A673 (cell line): ENCODE data around the gene YTHDC1. TPM values are rescaled to one million over a fixed set of nuclear protein-coding genes. Genes with fewer than 3 reads are reported as not detected.

Source experiments
- BruUV-seq: library from RNA; stranded (reverse); fragments of 400-500 nt; replicated peaks from 2 replicates; lab custom pipeline; 2021; lab: Mats Ljungman, UMichigan
- CTCF ChIA-PET: fragments of 300-600 bp; sonication (Branson Sonifier 250); formaldehyde crosslinking; loops from one replicate; lab custom pipeline; 2022; ENCODE audit warnings: antibody characterized with exemption; lab: Charles Lee
- POLR2A ChIA-PET: fragments of 300-600 bp; sonication (Branson Sonifier 250); formaldehyde crosslinking; loops from one replicate; lab custom pipeline; 2022; ENCODE audit warnings: antibody characterized with exemption; ENCODE audit not compliant: low non-redundant PET; lab: Charles Lee
- DNase-seq: peaks from one replicate; pipeline ENCODE4 v3.0.0-alpha.2; 2015; ENCODE audit warnings: low spot score
- H3K27ac ChIP-seq: fragments of 200-600 bp; sonication (generic); 2 replicates; pipeline ENCODE4 v1.5.1; 2016; ENCODE audit warnings: mixed run types, low read depth, mild to moderate bottlenecking, mixed read lengths, antibody characterized with exemption, low read length; ENCODE audit not compliant: poor library complexity, severe bottlenecking
- H3K27me3 ChIP-seq: fragments of 200-600 bp; sonication (generic); replicated peaks from 2 replicates; pipeline ENCODE4 v1.6.1; 2017; ENCODE audit warnings: mixed run types, low read depth, mild to moderate bottlenecking, mixed read lengths, antibody characterized with exemption, low read length; ENCODE audit not compliant: insufficient read depth, poor library complexity
- H3K36me3 ChIP-seq: fragments of 200-600 bp; sonication (generic); 2 replicates; pipeline ENCODE4 v1.6.1; 2016; ENCODE audit warnings: mixed run types, mild to moderate bottlenecking, mixed read lengths, antibody characterized with exemption, low read length; ENCODE audit not compliant: insufficient read depth, poor library complexity, severe bottlenecking
- H3K4me1 ChIP-seq: fragments of 200-600 bp; sonication (generic); 2 replicates; pipeline ENCODE4 v1.6.1; 2017; ENCODE audit warnings: mixed run types, mild to moderate bottlenecking, mixed read lengths, antibody characterized with exemption, low read length; ENCODE audit not compliant: insufficient read depth, poor library complexity, severe bottlenecking
- H3K4me3 ChIP-seq: fragments of 200-600 bp; sonication (generic); 2 replicates; pipeline ENCODE4 v1.5.1; 2016; ENCODE audit warnings: low read depth, mixed run types, mild to moderate bottlenecking, mixed read lengths, low read length; ENCODE audit not compliant: poor library complexity, severe bottlenecking
- H3K9me3 ChIP-seq: fragments of 200-600 bp; sonication (generic); 2 replicates; pipeline ENCODE4 v1.6.1; 2016; ENCODE audit warnings: mixed run types, low read depth, mild to moderate bottlenecking, mixed read lengths, antibody characterized with exemption, low read length; ENCODE audit not compliant: poor library complexity, severe bottlenecking
- EZH2 ChIP-seq: fragments of 200-600 bp; sonication (generic); IDR thresholded peaks from 2 replicates; pipeline ENCODE4 v1.6.1; 2017; ENCODE audit warnings: borderline replicate concordance, low read depth, mild to moderate bottlenecking, mixed read lengths, antibody characterized with exemption, low read length; ENCODE audit not compliant: poor library complexity, severe bottlenecking
- intact Hi-C: fragments of 100-400 bp; cut with micrococcal nuclease; formaldehyde crosslinking; loops from one replicate; pipeline ENCODE4 v1.10.0; 2022; ENCODE audit not compliant: unreplicated experiment
- total RNA-seq: library from RNA; stranded (reverse); gene quantifications from 2 replicates; pipeline ENCODE4 v1.2.3, GENCODE V29; 2021
- TF ChIP-seq, protein P1 (sequence below): fragments of 300-800, 200-600 bp; sonication (generic); conservative IDR thresholded peaks from 2 replicates; pipeline ENCODE4 v1.5.1; 2017; ENCODE audit warnings: low read depth, mild to moderate bottlenecking, antibody characterized with exemption, low read length, moderate library complexity, mixed read lengths

The YTHDC1 gene
- total RNA-seq, 1 experiment from 2014 or later, result 45.3 TPM

DNA sequence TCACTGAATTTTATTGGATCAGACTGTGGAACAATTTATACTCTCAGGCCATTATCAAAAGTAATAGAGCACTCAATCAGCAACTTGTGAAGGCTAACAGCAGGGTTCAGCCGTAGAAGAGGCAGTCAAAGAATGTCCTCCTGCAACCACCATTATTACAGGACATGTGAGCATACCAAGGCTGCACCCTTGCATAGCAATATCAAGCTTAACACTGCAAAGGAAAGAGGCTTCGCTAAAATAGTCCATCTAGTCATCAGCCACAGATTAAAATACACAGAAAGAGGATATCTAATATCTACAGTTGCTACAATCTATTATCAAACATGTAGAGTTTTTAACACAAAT is 61.5 kb downstream of the YTHDC1 start:
- BruUV-seq, result no TSS peak
- POLR2A ChIA-PET, result no interaction called here
- Histone ChIP-seq H3K4me3 (no peak overlapping the region), H3K36me3 (no peaks in the 10 kb centered on the region), H3K9me3 (no peaks in the 10 kb centered on the region), H3K4me1 (no peaks in the 10 kb centered on the region), H3K27ac (no peak overlapping the region), H3K27me3 (no peaks in the 10 kb centered on the region)
- DNase-seq, result no peak
- TF ChIP-seq, protein P1, sequence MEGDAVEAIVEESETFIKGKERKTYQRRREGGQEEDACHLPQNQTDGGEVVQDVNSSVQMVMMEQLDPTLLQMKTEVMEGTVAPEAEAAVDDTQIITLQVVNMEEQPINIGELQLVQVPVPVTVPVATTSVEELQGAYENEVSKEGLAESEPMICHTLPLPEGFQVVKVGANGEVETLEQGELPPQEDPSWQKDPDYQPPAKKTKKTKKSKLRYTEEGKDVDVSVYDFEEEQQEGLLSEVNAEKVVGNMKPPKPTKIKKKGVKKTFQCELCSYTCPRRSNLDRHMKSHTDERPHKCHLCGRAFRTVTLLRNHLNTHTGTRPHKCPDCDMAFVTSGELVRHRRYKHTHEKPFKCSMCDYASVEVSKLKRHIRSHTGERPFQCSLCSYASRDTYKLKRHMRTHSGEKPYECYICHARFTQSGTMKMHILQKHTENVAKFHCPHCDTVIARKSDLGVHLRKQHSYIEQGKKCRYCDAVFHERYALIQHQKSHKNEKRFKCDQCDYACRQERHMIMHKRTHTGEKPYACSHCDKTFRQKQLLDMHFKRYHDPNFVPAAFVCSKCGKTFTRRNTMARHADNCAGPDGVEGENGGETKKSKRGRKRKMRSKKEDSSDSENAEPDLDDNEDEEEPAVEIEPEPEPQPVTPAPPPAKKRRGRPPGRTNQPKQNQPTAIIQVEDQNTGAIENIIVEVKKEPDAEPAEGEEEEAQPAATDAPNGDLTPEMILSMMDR, result no peak
- no peak for TF ChIP-seq EZH2
- intact Hi-C loops, result no loop called here
- CTCF ChIA-PET, result no interaction called here

DNA sequence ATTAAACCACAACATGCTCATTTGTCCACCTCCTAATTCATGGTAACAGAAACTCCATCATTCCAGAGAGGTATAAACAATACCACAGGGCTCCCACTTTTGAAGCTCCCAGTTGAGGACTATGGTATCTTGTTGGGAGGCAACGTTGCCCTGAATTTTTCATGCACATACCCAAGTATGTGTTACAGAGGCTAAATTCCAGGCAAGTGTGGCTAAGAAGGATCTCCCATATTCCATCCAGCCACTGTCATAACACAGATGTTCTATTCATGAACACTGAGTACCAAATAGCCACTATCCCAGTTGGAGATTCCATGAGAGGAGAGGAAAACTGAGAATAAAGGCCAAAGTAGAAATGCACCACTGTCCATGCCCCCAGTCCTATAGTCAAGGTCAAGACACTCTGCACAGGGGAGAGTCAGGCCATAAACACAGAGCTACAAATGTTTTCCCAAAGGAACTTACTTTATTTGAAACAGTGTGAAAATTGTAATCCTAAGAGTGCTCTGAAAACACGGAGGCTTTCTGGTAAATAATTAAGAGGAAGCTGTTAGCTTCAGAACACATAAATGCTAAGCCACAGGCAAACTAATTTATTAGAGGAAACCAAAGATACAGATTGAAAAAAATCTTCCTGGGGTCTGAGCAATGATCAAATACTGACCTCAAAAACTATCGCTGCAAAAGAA is 62.0 kb downstream of the YTHDC1 start:
- H3K27ac ChIP-seq, result no peak overlapping the region
- no peak overlapping the region for H3K4me3 ChIP-seq
- no peaks in the 10 kb centered on the region for H3K27me3 ChIP-seq
- BruUV-seq, result no TSS peak
- H3K4me1 ChIP-seq, result no peaks in the 10 kb centered on the region
- CTCF ChIA-PET, result no interaction called here
- intact Hi-C loops, result no loop called here
- no peaks in the 10 kb centered on the region for H3K36me3 ChIP-seq
- DNase-seq, result no peak
- POLR2A ChIA-PET, result no interaction called here
- TF ChIP-seq, protein P1, result no peak
- TF ChIP-seq EZH2, result no peak
- H3K9me3 ChIP-seq, result no peaks in the 10 kb centered on the region

- TF ChIP-seq EZH2, result no peak
- TF ChIP-seq, protein P1, result no peak
- BruUV-seq, result no TSS peak
- CTCF ChIA-PET, result no interaction called here
Observed at GRCh38 chr4:68283714-68284113, 66.2 kb downstream of the YTHDC1 start.

More at GRCh38 chr4:68283714-68284113, 66.2 kb downstream of the YTHDC1 start:
- intact Hi-C loops, result no loop called here
- H3K4me1 ChIP-seq, result no peaks in the 10 kb centered on the region
- no peak overlapping the region for H3K27ac ChIP-seq
- DNase-seq, result no peak
- no peaks in the 10 kb centered on the region for H3K27me3 ChIP-seq
- POLR2A ChIA-PET, result no interaction called here
- no peaks in the 10 kb centered on the region for H3K36me3 ChIP-seq
- H3K4me3 ChIP-seq, result no peak overlapping the region
- no peaks in the 10 kb centered on the region for H3K9me3 ChIP-seq
